T-helper 22 cell (primary cell): ENCODE data around the gene CCPG1.

Source experiments
- DNase-seq: peaks from one replicate; pipeline ENCODE4 v3.0.0-alpha.2; 2020; ENCODE audit warnings: low read depth

CCPG1 gene

DNA sequence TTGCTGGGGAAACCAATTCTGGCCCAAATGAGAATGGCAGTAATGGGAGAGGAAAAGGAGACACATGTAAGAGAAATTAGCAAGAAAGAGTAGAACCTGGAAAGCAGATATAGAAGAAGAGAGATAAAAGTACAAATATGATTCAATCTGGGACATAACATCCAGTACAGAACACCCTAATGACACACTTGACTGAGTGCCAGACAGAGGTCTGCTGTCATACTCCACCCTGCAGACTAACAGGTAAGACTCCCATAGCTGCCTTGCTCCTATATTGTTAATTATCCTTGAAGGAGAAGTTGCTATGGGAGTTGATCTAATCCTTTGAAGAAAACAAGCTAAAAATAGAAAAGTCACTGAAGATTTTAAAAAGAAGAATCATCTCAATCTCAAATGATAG, 21.1 kb downstream of the CCPG1 start:
- DNase-seq = no peak

DNA sequence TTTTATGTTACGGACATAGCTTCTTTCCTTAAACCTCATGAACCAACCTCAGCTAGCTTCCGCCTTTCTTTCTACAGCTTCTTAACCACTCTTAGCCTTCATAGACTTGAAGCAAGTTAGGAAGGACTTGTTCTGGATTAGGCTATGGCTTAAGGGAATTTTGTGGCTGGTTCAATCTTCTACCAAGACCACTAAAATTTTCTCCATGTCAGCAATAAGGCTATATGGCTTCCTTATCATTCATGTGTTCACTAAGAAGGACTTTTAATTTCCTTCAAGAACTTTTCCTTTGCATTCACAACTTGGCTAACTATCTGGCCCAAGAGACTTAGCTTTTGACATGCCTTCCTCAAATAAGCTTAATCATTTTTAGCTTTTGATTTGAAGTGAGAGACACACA, 24.5 kb downstream of the CCPG1 start:
- DNase-seq = no peak

DNA sequence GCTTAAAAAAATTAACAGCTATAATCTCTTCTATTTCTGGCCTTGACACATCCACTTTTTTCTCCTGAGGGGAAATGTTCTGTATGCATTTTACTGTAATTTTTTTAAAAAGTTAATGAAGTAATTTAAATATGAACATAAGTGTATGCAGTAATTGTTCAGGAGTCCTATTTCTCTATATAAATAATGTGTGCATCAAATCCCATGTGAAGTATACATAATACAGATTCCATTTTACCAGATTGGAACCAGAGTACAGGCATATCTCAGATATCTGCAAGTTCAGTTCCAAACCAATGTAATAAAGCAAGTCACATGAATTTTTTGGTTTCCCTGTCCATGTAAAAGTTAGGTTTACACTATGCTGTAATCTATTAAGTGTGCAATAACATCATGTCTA, 26.6 kb downstream of the CCPG1 start:
- no peak for DNase-seq

GRCh38 chr15:55379095-55379494, 29.1 kb downstream of the CCPG1 start:
- DNase-seq = no peak

DNA sequence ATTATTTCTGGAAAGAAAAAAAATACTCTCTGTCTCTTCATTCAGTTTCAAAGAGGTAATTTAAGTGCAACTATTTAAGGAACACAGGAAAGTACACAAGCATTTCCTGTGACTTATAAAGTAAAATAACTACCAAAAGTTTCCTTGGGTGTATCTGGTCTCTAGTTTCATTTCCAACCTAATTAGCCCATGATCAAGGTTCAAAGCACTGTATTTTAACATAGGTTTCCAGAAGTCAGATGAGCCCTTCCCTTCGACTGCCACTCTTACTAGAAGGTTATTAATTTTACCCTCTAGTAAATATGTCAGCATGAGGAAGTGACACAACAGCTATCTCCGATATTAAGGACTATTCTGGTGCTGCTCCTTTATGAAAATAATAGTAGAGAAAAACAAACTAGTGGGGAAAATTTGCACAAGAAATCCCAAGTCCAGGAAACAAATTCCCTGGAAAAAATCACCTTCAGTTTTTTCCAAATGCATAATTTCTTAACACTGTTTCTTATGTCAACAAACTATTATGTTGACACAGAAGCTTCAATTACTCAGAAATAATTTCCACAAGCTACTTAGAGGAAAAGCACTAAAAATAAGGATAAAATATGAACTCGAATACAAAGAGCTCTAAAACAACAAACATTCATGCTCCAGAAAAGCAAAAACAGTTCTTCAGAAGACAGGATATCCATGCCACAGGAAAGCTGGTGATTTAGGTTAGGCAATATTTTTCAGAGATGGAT, 35.3 kb downstream of the CCPG1 start:
- DNase-seq = no peak

DNA sequence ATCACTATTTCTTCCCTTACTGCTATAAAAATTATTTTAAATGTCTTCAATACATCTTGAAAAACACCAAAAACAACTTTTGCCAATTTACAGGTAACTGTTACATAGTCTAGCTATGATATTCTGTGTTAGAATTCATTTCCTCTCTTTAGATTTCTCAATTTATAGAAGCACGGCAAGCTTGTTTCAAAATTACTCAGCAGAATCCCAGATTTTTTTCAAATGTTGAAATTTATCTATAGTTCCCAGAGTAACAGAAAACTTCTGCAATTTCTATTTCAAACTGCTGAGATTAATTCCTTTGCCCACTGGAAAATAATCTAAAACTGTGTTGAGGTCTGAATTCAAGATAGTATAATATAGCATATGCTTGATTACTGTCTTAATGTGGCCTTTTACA, 41.2 kb downstream of the CCPG1 start:
- no peak for DNase-seq

DNA sequence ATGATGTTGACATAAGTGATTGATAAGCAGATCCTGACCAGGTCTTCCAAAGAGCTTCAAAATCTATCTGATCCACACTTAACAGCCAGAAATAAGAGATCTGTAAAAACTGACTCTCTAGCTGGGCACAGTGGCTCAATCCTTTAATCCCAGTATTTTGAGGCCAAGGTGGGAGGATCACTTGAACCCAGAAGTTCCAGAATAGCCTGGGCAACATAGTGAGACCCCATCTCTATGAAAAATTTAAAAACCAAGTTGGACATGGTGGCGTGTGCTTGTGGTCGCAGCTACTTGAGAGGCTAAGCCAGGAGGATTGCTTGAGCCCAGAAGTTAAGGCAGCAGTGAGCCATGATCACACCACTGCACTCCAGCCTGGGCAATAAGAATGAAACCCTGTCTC, 45.5 kb downstream of the CCPG1 start:
- DNase-seq = no peak

DNA sequence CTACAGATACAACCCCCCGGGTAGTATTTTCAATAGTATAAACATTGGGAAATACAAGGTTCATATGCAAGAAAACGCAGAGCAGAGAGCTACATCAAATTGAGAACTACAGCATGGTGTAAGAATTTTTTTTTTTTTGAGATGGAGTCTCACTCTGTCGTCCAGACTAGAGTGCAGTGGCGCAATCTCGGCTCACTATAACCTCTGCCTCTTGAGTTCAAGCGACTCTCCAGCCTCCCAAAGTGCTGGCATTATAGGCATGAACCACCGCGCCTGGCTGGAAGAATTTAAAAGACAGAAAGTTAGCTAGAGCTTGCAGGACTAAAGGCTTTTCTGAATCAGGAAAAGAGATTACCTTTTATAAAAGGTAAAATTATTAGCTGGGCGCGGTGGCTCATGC, 47.1 kb downstream of the CCPG1 start:
- DNase-seq = no peak

DNA sequence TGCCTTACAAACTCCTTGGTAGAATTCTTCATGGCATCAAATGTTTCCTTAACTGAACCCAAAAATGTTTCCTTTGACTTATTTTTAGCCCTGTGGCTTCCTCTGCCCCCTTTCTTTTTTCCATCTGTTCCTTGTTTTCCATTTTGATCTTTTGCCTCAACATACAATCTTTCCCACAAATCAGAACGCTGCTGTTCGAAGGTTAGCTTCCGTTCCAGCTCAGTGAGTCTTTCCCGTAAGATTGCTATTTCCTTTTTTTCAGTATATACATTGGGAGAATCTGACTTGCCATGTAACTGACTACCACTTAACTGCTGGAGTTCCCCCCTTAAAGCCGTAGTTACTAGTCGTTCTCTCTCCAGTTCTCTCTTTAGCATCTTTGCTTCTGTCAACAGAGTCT, 47.9 kb downstream of the CCPG1 start:
- DNase-seq = no peak

DNA sequence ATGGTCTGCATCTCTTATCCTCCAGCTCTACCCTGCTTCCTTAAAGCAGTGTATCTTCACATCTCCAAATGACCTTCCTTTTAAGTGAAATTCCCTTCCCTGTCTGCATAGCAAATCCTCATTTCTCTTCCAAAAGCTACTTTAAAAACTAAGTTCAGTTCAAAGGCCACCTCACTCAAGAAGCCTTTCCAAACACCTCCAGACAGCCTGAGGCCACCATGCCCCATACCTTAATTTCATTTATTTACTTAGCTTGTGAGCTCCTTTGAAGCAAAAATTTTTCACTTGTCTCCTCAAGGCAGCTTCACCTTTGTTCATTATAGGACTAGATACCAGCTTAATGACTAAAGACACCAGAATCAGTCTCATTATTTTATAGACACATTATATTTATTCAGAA, 49.7 kb downstream of the CCPG1 start:
- DNase-seq = no peak

DNA sequence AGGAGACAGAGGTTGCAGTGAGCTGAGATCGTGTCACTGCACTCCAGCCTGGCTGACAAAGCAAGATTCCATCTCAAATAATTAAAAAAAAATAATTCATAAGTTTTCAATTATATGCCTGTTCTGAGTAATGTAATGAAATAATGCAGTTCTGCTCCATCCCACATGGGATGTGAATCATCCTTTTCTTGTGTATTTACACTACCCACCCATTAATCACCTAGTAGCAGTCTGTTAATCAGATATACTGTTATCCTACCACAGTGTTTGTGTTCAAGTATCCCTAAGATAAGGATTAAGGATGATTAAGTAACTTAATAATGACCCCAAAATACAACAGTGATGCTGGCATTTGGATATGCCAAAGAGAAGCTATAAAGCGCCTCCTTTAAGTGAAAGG, 50.4 kb downstream of the CCPG1 start:
- no peak for DNase-seq

DNA sequence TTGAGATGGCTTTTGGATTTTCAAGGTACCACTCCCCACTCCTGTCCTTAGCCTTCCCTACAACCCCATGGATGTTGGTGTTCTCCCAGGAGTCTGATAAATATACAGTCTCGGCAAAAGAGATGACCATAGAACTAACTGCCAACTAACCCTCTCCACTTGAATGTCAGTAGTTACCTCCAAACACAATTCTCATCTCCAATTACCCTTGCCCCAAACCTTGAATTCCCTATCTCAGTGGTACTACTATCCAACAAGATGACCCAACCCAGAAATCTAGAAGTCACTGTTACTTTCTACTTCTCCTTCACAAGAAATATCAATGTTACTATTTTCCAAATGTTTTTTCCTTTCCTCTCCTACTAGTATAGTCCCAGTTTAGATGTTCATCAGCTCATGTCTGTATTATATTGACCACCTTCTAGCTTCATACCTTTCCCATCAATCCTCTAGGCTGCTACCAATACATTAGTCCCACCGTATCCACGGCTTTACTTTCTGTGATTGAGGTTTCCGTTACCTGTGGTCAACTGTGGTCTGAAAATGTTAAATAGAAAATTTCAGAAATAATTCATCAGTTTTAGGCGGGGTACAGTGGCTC, 51.1 kb downstream of the CCPG1 start:
- DNase-seq = no peak

- no peak for DNase-seq
Measured at GRCh38 chr15:55353025-55353424, 55.1 kb downstream of the CCPG1 start.

DNA sequence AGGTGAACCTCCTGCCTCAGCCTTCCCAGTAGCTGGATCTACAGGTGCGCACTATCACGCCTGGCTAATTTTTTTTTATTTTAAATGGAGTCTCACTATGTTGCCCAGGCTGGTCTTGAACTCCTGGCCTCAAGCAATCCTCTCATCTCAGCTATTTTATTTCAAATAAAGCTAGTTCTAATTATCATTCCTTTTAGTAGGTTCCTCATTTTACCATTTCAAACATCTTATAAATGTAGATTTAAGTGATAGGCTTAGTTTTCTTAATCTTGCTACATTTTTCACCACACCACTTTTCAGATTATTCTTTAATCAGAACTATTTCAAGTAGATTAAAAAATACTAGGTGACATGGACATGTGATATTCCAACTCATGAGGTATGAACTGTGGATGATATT, 58.9 kb downstream of the CCPG1 start:
- DNase-seq = no peak

GRCh38 chr15:55348281-55348778, 59.8 kb downstream of the CCPG1 start:
- no peak for DNase-seq

GRCh38 chr15:55344206-55344605, 64.0 kb downstream of the CCPG1 start:
- no peak for DNase-seq

DNA sequence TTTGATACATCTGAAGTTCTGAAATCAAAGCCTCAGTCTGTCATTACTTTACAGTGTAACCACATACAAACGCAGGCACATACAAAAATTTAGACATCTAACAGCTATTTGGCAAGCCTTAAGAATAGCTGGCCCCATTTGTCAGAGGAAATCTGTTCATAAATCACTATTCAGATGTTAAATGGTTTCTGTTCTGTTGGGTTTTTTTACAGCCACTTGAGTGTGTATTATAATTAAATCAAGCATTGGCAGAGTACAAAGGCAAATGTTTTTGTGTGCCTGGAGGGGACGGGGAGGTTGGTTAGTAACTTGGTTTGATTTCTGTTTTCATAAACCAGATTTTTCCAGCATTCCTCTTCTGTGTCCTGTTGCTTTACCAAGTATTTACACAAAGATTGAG, 65.0 kb downstream of the CCPG1 start:
- DNase-seq = no peak

- DNase-seq = no peak
Measured at GRCh38 chr15:55337160-55337559, 71.0 kb downstream of the CCPG1 start.

- no peak for DNase-seq
Measured at GRCh38 chr15:55334997-55335396, 73.2 kb downstream of the CCPG1 start.

GRCh38 chr15:55334371-55334770, 73.8 kb downstream of the CCPG1 start:
- DNase-seq = no peak

DNA sequence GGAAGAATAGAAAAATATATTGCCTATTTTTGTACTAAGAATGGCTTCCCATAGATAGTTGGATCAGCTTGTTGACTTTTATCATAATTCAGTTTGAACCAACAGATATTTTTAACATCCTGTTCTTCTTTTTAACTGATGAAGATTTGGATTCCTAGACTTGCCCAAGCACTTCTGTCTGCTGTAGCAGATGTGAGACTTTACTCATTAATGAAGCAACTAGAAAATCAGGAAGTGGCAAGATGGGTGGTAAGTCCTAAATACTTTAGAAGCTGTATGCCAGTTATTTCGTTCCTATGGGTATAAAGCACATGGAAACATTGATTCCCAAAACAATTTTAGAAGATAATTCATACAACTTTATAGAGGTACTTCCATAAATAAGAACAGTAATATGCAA, 80.8 kb downstream of the CCPG1 start:
- no peak for DNase-seq

DNA sequence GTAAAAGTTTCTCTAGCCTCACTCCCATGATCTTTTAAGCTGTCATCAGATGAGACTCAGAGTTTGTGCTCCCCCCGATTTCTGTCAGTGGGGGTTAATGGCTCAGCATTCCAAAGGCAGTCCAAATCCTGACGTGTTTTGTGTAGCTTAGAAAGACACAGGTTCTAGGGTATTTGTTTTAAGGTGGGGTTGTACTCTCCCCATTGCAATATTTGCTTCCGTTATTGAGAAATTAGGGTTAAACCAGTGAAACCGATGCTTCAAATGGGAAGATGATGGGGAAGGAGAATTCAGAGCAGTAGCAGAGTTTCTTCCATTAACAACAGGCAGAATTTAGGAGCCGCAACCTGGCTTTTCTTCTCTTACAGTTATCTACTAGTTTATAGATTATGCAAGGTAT, 85.7 kb downstream of the CCPG1 start:
- no peak for DNase-seq

DNA sequence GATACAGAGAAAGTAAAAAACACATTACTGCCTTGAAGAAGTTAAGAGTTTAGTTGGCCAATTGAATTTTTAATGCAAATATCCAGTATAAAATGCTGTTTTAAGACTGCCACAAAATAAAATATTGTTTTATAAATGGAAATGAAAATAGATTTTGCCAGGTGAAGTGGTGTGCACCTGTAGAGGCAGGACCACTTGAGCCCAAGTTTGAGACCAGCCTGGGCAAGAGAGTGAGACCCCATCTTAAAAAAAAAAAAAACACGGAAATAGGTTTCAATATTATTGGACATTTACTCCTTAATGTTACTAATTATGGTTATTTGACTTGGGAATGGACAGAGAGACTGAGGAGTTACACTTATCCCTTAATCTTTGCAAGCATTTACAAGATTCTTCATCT, 87.2 kb downstream of the CCPG1 start:
- no peak for DNase-seq

DNA sequence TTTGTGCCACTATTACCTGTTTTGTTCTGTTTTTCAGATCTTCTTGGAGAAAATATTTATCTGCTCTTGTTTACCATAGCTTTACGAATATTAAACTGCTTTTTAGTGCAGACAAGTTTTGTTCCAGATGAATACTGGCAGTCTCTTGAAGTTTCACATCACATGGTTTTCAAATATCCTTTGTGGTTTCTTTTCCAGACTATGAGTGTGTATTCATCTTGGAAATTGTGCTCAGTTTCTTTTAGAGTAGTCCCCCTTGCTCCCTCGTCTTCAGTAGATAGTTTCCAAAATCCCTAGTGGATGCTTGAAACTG, 88.0 kb downstream of the CCPG1 start:
- no peak for DNase-seq
